ENCODE data around the gene VARS2.
"Not testable (repeated sequence)": the region's sequence is repeated elsewhere in the genome, so short reads cannot be mapped to it uniquely, and the experiment has no call there.

Gene VARS2

DNA sequence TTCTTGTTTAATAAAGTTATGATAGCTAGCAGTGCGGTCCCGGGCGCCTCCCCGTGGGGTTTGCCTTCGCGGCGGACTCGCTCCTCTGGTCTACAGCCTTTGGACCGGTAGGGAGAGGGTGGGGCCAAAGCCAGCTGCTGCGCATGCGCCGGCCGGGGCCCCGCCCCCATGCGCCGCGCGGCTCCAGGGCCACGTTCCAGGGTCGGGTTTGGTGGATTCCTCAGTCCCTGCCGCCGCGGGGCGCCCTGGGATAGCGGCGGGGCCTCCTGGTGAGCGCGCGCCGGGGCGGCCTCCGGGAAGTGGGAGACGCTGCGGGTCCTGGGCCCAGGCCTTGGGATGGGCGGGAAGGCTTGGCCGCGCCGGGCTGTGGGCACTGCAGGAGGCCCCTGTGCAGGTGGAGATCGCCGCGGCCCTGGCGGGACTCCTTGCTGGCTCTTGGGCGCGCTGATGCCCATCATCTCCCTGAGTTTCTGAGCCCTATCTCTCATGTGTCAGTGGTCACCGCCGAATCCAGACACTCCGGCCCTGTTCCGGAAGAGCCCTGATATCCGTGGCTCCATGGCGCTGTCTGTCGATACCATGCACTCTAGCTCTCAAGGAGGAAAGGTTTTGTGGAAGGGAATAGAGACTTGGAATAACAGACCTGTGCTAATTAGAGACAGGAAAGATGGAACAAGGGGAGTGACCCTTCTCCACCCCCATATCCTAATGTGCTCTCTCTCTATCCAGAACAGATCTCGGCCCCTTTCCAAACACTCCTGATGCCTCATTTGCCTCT is at the start of gene VARS2:
TSS of gene VARS2 (plus strand) at position 163 of the 778 bp plus-strand sequence. CDS start at position 762, 599 bp downstream.
- peak; percentile 90 to 92 for DNase-seq

DNA sequence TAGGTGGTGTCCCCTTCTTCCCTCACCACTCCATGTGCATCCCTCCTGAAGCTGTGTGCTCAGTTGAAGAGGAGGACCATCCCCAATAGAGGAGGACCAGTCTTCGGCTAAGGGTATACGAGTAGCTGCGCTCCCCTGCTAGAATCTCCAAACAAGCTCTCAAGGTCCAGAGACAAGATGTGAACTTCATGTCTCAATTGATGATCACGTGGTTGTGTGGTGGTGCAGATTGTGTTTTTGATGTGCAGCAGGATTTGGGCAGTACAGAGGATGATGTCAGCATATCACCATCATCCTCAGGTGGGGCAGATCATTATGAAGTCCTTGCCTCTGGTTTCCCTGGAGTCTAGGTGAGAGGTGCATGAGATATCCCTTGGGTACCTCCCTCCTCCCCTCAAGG is 49.7 kb upstream of the VARS2 start:
- no peak for DNase-seq

DNA sequence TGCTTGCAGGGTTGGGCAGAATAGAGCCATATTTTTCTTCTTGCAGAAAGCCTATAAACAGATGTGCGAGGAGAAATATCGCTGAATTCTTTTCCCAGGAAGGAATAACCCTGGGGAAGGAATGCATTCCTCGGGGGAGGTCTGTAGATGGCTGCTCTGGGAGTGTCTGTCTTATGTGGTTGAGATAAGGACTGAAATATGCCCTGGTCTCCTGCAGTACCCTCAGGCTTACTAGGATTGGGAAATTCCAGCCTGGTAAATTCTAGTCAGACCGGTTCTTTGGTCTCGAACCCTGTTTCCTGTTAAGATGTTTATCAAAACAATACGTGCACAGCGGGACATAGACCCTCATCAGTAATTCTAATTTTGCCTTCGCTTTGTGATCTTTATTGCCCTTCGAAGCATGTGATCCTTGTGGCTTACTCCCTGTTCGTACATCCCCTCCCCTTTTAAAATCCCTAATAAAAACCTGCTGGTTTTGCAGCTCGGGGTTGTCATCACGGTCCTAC is 44.7 kb upstream of the VARS2 start:
- DNase-seq = not testable (repeated sequence)

DNA sequence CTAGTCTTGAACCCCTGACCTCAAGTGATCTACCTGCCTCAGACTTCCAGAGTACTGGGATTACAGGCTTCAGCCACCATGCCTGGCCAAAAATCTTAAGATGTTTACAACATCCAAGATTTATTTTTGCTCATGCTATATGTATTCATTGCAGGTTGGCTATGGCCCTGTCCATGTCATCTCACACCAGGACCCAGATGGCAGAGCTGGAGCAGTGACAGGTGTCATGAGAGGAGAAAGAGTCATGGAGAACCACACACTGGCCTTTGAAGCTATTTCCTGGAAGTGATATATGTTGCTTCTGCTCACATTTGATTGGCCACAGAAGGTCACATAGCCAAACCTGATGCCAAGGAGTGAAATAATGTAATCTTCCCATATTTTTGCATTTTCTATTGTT is 43.5 kb upstream of the VARS2 start:
- no peak for DNase-seq

DNA sequence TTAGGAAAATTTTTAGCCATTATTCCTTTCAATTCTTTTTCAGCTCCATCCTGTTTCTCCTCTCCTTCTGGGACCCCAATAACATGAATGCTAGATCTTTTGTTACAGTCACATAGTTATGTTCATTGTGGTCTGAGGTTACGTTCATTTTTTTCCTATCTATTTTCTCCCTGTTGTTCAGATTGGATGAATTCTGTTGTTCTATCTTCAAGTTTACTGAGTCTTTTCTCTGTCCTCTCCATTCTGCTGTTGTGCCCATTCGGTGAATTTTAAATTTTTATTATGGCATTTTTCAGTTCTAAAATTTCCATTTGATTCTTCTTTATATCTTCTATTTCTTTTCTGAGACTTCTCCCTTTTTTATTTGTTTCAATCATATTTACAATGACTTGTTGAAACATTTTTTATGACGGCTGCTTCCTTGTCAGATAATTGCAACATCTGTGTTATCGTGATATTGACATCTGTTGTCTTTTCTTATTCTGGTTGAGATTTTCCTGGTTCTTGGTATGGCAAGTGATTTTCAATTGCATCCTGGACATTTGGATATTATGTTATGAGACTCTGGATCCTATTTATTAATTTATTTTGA is 42.4 kb upstream of the VARS2 start:
- no peak for DNase-seq

DNA sequence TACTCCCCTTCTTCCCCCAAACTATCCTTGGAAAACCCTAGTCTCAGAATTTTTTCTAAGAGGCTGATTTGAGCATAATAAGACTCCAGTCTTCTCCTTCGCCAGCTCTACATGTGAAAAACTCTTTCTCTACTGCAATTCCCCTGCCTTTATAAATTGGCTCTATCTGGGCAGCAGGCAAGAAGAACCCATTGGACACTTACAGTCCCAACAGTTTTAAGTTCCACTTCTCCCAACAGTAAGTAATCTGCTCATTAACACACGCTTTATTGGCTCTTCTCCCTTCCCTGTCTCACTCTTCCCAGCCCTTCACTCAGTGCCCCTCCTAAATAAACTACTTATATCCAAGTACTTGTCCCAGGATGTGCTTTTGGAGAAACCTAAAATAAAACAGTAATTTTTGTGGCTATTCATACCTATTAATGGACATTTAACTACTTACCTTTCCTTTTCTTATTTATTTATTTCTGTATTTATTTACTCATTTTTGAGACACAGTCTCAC is 40.8 kb upstream of the VARS2 start:
- no peak for DNase-seq

DNA sequence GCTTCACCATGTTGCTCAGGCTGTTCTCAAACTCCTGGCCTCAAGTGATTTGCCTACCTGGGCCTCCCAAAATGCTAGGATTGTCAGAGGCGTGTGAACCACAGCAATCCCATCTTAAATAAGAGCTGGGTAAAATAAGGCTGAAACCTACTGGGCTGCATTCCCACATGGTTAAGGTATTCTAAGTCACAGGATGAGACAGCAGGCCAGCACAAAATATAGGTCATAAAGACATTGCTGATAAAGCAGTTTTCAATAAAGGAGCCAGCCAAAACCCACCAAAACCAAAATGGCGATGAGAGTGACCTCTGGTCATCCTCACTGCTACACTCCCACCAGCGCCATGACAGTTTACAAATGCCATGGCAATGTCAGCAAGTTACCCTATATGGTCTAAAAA is 40.2 kb upstream of the VARS2 start:
- not testable (repeated sequence) for DNase-seq

DNA sequence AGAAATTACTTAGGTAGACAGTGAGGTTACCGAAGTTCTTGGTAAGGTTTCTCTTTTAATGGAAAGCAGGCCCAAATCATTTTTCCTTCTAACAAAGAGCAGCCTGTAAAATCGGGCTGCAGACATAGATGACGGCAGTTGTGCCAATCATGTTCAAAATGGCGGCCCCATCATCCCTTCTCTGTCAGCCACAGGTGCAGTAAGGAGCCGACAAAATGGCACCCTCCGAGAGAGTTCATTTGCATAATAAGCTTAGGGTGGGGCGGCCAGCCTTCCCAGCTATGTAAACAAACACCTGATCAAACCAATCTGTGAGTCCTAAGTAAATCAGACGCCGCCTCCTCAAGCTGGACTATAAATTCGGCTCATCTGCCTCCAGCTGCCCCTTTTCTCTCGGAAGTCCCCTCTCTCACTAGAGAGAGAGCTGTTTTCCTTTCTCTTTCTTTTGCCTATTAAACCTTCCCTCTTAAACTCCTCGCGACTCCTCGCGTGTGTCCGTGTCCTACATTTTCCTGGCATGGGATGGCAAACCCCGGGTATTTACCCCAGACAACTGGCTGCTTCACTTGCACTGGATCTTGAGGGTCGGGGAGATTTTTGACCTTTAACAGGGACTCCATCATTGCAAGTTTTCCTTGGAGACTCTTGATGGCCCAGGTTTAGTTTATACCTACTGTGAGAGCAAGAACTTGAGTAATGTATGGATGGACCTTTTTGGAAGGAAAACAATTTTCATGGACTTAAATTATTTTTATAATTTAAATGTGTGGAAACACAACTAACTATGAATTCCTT is 38.6 kb upstream of the VARS2 start:
- no peak for DNase-seq

DNA sequence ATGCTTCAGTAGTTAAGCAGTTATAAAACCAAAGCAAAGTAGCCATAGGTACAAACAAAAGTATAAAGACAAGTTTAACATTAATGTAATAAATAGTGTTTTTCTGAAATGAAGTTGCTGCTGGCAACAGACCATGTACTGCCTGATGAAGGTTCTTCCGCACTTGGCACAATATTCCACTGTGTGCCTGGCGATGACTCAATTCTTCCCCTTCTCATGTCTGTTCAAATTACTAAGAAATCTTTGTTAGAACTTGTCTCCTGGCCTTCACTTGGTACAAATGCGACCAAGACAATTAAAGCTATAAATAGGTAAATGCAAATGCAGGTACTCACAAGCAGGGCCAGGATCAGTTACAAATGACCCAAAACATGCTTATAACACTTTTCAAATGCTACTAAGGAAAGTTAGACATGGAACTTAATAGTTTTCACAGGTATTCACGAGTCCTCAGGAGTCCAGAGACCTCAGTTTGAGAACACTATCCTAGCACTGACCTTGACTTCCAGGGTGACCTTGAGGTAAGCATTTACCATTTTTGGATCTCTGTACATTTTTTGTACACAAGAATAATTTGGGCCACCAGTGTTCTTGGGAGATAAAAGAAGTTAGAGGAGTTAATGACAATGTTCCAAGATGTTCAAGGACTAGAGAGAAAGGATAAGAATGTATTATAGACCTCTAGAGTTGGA is 37.9 kb upstream of the VARS2 start:
- DNase-seq = no peak

DNA sequence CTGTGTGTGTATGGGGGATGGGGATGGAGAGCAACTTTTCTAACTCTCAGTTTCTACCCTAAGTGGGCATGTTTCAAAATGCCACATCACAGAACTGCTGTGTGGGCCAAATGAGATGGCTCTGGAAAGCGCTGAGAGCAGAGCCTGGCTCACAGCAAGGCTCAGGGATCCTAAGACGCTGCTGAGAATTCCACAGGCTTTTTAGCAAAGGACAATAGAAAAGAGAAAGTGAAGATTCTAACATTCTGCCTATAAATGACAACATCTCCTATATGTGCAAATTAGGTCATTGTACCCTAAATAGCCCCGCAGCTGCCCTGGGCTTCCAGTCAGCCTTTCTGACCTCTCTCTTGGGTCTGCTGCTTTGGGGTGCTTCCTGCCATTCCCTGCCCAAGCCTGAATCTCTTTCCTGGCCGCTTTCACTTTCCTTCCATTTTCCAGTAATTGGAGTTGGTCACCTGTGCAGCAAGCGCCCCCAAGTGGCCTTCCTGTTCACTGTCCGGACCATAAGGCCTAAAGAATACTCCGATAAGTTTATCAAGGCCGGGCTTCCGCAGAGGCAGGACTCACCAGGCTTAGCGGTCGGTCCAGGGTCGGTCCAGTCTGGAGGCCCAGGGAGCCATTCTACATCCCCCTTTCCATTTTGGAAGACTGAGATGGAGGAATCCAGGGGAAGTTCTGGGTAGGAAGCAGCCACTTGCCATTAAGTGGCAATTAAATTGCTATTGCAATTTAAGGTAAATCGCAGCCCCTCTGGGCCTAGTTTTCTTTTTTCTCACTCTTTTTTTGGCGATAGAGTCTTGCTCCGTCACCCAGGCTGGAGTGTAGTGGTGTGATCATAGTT is 36.4 kb upstream of the VARS2 start:
- peak; percentile 73 to 81 for DNase-seq

DNA sequence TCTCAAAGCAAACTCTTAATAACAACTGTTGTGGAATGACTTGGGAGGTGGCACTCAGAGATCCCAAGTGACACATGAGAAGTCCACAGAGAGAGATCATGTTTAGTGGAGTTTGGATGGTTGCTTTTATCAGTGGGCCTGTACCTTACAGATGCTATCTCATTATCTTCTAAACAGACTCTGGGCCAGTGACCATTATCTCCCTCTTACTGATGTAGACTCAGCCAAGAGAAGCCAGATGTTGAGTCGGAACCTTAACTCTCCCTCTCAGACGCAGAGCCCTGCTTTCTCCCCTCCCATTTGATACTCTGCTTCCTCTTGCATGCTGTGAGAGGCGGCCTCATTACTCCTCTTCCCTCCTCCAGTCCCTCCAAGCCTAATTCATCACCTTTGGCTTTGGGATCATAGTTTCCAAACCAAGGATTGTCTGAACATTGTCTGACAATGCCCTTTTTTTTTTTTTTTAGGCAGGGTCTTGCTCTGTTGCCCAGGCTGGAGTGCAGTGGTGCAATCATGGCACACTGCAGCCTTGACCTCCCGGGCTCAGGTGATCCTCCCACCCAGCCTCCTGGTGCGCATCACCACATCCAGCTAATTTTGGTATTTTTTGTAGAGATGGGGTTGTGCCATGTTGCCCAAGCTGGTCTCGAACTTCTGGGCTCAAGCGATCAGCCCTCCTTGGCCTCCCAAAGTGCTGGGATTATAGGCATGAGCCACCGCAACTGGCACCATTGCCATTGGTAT is 34.2 kb upstream of the VARS2 start:
- DNase-seq = no peak

DNA sequence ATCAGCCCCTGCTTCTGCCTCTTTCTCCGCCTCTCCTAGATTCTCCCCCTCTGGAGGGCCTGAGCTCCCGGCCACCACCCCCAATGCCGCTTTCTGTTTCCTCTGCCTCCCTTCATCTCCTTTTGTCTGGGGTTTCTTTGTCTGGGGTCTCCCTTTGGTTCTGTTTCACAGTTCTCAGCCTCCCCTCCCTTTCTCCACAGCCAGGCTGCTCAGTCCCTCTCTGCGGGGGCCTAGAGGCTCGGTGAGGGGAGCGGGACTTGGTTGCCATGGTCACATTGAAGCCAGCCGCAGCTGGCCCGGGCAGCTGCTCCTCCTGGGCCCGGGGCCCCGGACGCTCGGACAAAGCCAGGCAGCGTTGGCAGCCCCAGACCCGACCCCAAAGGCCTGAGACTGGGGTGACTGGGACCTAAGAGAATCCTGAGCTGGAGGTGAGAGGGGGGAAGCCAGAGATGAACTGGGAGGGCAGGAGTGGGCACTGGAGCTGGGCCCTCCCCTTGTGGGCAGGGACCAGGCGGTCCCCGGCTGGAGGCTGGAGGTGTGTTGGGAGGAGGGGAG is 33.3 kb upstream of the VARS2 start:
- no peak for DNase-seq

DNA sequence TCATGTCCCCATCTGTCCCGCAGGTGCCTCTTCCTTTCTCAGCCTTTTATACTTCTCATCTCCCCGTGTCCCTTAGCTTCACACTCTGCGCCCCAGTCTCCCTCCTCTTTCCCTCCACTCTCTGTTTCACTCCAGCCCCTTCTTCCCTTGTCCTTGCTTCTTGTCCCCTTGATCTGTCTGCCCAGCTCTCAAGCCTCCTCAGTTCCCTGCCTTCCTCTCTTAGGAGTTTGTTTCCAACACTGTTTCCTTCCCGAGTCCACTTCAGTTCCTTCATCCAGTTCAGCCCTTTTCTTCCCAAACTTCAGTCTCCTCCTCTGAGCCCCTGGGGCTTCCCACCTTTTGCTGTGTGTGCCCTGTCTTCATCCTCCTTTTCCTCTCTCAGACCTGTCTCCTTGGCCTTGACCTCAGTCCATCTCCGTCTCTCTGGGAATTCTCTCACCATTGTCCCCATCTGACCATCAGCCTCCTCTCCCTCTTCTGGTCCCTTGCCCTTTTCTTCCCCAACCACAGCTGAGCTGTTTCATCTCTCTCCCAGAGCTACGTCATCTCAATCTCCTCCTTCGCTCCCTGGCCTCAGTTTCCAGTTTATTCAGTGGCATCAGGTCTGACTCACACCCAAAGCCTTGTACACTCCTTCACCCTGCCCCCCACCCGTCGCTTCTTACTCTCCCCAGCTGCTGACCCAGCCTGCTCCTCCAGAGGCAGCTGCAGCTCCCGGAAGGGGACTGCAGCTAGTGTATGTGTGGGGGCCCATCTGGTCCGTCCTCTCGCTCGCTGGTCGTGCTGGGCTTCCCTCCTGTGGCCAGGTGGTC is 32.4 kb upstream of the VARS2 start:
- DNase-seq = no peak

DNA sequence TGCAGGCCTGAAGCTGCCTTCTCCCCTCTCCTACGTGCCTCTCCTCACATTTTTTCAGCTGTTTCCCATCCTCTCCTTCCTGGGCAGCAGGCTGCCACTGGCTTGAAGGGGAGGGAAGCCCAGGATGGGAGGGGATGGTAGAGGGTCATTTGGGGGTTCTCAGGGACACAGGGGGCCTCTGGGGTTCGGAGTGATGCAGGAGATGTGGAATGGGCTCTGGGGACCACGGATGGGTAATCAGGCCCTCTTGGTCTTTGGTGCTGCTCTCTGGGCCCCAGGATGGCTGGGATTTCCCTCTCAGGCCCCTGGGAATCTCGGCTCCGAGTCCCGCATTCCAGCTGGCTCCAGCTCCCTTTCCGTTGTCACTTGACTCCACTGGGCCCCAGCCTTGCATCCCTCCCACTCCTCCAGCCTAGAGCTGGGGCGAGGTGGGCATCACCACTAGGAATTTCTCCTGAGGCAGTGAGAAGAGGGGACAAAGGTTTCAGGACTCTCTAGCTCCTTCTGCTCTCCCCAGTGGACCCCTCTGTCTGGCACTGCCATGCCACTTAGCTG is 31.8 kb upstream of the VARS2 start:
- DNase-seq = no peak

DNA sequence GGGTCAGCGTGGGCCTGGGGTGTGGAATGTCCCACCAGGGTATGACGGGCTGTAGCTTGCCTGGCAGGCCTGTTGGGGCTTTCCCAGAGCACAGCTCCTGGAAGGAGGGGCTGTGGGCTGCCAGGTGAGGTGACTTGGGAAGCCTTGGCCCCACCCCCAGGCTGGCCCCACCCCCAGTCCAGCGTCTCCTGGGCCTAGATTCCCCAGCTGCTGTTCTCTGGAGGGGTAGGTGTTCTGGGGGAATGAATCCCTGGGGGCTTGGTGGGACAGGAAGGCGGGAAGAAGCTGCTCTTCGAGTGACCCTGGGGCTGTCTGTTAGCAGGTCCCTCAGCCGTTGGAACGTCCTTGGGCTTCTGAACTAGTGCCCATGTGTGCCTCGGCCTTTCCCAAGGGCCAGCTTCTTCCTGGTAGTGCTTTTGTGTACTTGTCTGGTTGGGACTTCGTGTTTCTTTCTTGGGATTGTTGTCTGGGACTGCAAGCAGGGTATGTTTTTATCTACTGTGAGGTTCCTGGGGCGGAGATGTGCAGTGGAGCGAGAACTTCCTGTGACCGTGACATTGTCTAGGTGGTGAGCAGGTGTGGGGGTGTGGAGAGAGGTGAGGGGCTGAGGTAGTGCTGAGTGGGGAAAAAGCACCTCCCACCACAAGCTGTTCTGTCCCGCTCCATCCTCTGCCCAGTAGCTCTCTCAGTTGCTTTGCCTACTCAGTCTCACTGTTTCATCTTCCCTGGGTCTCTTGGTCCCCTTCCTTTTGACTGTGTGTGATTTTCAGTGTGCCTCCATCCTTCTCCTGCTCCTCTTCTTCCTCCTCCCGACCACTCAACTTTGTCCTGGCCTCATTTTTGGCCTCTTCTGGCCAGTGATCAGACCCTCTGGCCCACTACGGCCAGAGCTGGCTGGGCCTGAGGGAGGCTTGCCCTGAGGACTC is 31.0 kb upstream of the VARS2 start:
- peak; percentile 19 to 43 for DNase-seq

DNA sequence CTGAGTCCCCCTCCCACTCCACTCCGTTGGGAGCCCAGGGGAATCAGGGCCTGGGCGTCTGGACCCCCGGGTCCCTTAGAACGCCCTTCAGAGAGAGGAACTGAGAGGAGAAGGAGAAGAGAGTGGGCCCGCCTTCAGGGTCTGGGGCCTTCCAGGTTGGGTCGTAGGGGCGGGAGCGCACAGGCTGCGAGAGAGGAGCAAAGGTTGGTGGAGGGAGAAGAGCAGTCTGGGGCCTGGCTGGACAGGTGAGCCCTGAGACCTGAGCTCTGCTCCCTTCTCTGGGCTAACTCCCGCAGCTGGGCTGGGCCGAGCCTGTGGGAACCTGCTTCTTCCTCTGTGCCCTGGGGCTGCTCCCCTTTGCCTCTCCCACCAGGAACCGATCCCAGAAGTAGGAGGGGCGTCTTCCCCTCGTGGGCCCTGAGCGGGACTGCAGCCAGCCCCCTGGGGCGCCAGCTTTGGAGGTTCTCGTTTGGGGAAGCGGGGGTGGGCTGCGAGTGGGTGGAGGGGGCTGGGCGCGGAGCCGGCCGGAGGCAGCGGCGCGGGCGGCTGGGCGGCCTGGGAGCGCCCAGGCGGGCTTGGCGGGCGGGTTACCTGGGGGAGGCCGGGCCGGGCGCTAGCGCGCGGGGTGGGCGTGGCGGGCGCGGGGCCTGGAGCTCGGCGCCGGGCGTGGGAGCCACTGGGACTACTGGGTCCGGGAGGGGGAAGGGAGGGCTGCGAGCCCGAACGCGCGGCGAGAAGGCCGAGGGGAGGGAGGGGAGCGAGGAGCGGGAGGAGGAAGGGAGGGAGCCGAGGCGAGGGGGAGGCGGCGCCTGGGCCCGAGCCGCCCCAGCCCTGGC is 30.1 kb upstream of the VARS2 start, which contains the start of gene DDR1:
TSS of gene DDR1 (plus strand) at position 835 of the 836 bp plus-strand sequence. CDS start 4,211 bp downstream, outside the sequence.
- DNase-seq = peak; percentile 45 to 56
